H1 (cell line): ENCODE measurements around the gene NFKBIE. TPM values are rescaled to one million over a fixed set of nuclear protein-coding genes. Genes with fewer than 3 reads are reported as not detected.

ENCODE experiments used
- ATF3 ChIP-seq: IDR thresholded peaks from 2 replicates; pipeline ENCODE4 v1.6.1; 2011; ENCODE audit warnings: low read depth, mild to moderate bottlenecking, low read length; ENCODE audit not compliant: insufficient read depth
- BACH1 ChIP-seq: IDR thresholded peaks from 2 replicates; pipeline ENCODE4 v1.6.1; 2012; ENCODE audit warnings: low read length, improper control_type of control experiment
- CHD1 ChIP-seq: IDR thresholded peaks from 2 replicates; pipeline ENCODE4 v1.6.1; 2012; ENCODE audit warnings: low read depth, low read length, improper control_type of control experiment
- EP300 ChIP-seq, 2 experiments: IDR thresholded peaks; 1 replicate in 1 of 2; 2 replicates in 1 of 2; pipeline ENCODE4 v1.6.1; 2011 to 2012; ENCODE audit warnings: low read depth in 2 of 2, low read length in 2 of 2, mild to moderate bottlenecking in 2 of 2, borderline replicate concordance in 1 of 2, inconsistent platforms in 1 of 2, moderate library complexity in 1 of 2
- RNF2 ChIP-seq: fragments of 200-900, 300-1000 bp; sonication (generic); IDR thresholded peaks from 2 replicates; pipeline ENCODE4 v1.7.1; 2016; ENCODE audit warnings: borderline replicate concordance, low read depth, mild to moderate bottlenecking, antibody characterized with exemption, low read length; ENCODE audit not compliant: poor library complexity, severe bottlenecking; ENCODE audit errors: missing control alignments
- SIN3A ChIP-seq, 2 experiments: IDR thresholded peaks in 1 of 2; conservative IDR thresholded peaks in 1 of 2; 2 replicates each; pipeline ENCODE4 v1.6.1; 2011 to 2012; ENCODE audit warnings: low read length in 2 of 2, improper control_type of control experiment in 1 of 2, low read depth in 1 of 2, mild to moderate bottlenecking in 1 of 2
- SP2 ChIP-seq: IDR thresholded peaks from 2 replicates; pipeline ENCODE4 v1.6.1; 2012; ENCODE audit warnings: mild to moderate bottlenecking, low read length, inconsistent platforms
- USF2 ChIP-seq: IDR thresholded peaks from 2 replicates; pipeline ENCODE4 v1.6.1; 2011; ENCODE audit warnings: low read length, improper control_type of control experiment
- YY1 ChIP-seq: IDR thresholded peaks from 2 replicates; pipeline ENCODE4 v1.6.1; 2011; ENCODE audit warnings: low read depth, mild to moderate bottlenecking, low read length
- polyA plus RNA-seq, 7 experiments: library from polyadenylated mRNA; depleted of rRNA in 3 of 7; stranded (reverse) in 5 of 7; unstranded in 2 of 7; fragments of >200 nt in 5 of 7; fragments of 200-250 nt in 2 of 7; gene quantifications; 1 replicate in 5 of 7; 2 replicates in 1 of 7; 4 replicates in 1 of 7; pipeline versions ENCODE4 v1.2.1 to v1.2.3, GENCODE V29; 2011 to 2013; ENCODE audit warnings: missing spikeins in 2 of 7, mixed read lengths in 2 of 7
- total RNA-seq: library from RNA; stranded (reverse); fragmentation: NEBNext Ultra II Directional; extraction: Animal tissue kit (Norgen Biotek cat#: 25700); gene quantifications from 2 replicates; pipeline ENCODE4 v1.2.1, GENCODE V29; 2021

NFKBIE gene
- total and polyA plus RNA-seq, 2 of the 8 experiments (the other 6 are each of a cell fraction or from before 2014, with no cell fraction given) = 13.5 to 19.2 TPM

GRCh38 chr6:44219053-44219814 lies 46.1 kb downstream of the NFKBIE start (continued):
- TF ChIP-seq USF2 (no peak; the same call in 1 of the 2 replicates), SP2 (no peak), EP300 (IDR thresholded peaks at IDR 0.05; ENCODE audit: borderline replicate concordance in 1 of 2, low read depth in 2 of 2, low read length in 2 of 2) (peak in 1 of 2 experiments; percentile 82; a peak in 1 of 3 replicates), CHD1 (no peak), RNF2 (no peak), SIN3A (conservative IDR thresholded peaks at IDR 0.05 in 1 of 2, IDR thresholded peaks at IDR 0.05 in 1 of 2; ENCODE audit: low read depth in 1 of 2, low read length in 2 of 2) (peak; percentile 33 to 61; a peak in 2 of 4 replicates), ATF3 (no peak), BACH1 (no peak), YY1 (peak; percentile 57; the same call in 1 of the 2 replicates)
